GM23338 (cell line): ENCODE data around the gene HSDL1. TPM values are rescaled to one million over a fixed set of nuclear protein-coding genes. Genes with fewer than 3 reads are reported as not detected.

ENCODE experiments used
- ATAC-seq: fragments of 200-7000 bp; cut with Tn5 transposase; 3 replicates; pipeline ENCODE4 v1.9.1; 2020
- DNase-seq: peaks from one replicate; pipeline ENCODE4 v3.0.0-alpha.2; 2015; ENCODE audit warnings: low spot score
- H2AFZ ChIP-seq: fragments of 200-600 bp; sonication (generic); 2 replicates; pipeline ENCODE4 v1.8.0; 2016; ENCODE audit warnings: antibody characterized with exemption, mild to moderate bottlenecking, moderate library complexity
- H3F3A ChIP-seq: fragments of 200-600 bp; sonication (generic); replicated peaks from 2 replicates; pipeline ENCODE4 v1.8.0; 2017; ENCODE audit warnings: antibody characterized with exemption, mixed run types, low read depth
- H3K27ac ChIP-seq: fragments of 200-600 bp; sonication (generic); 2 replicates; pipeline ENCODE4 v1.6.1; 2016; ENCODE audit warnings: low read depth
- H3K27me3 ChIP-seq: fragments of 200-600 bp; sonication (generic); 2 replicates; pipeline ENCODE4 v1.8.0; 2016; ENCODE audit warnings: mild to moderate bottlenecking, mixed run types, moderate library complexity; ENCODE audit not compliant: insufficient read depth
- H3K36me3 ChIP-seq: fragments of 200-600 bp; sonication (generic); 2 replicates; pipeline ENCODE4 v1.8.0; 2016; ENCODE audit warnings: mild to moderate bottlenecking; ENCODE audit not compliant: insufficient read depth
- H3K4me1 ChIP-seq: fragments of 200-600 bp; sonication (generic); 2 replicates; pipeline ENCODE4 v1.8.0; 2016; ENCODE audit warnings: mild to moderate bottlenecking, moderate library complexity; ENCODE audit not compliant: insufficient read depth
- H3K4me2 ChIP-seq: fragments of 200-600 bp; sonication (generic); 2 replicates; pipeline ENCODE4 v1.7.1; 2017; ENCODE audit warnings: mixed run types
- H3K4me3 ChIP-seq: fragments of 200-600 bp; sonication (generic); 2 replicates; pipeline ENCODE4 v1.6.1; 2016; ENCODE audit warnings: mixed run types
- H3K79me2 ChIP-seq: fragments of 200-600 bp; sonication (generic); replicated peaks from 2 replicates; pipeline ENCODE4 v1.8.0; 2017; ENCODE audit warnings: mild to moderate bottlenecking; ENCODE audit not compliant: insufficient read depth
- H3K9me2 ChIP-seq: fragments of 200-600 bp; sonication (generic); 2 replicates; pipeline ENCODE4 v1.8.0; 2017; ENCODE audit not compliant: insufficient read depth
- H4K20me1 ChIP-seq: fragments of 200-600 bp; sonication (generic); replicated peaks from 2 replicates; pipeline ENCODE4 v1.8.0; 2017; ENCODE audit warnings: mild to moderate bottlenecking; ENCODE audit not compliant: insufficient read depth
- H3K27ac Mint-ChIP-seq: 2 replicates; pipeline ENCODE4 v1.8.0; 2020; ENCODE audit warnings: inconsistent platforms, mild to moderate bottlenecking, moderate library complexity, mixed read lengths
- H3K27me3 Mint-ChIP-seq: 3 replicates; pipeline ENCODE4 v1.8.0; 2022; ENCODE audit warnings: low read depth, mild to moderate bottlenecking, moderate library complexity, mixed read lengths, inconsistent platforms; ENCODE audit not compliant: insufficient read depth, poor library complexity
- H3K36me3 Mint-ChIP-seq: 3 replicates; pipeline ENCODE4 v1.8.0; 2021; ENCODE audit warnings: low read depth, mild to moderate bottlenecking, inconsistent platforms, moderate library complexity, mixed read lengths
- H3K4me1 Mint-ChIP-seq: 3 replicates; pipeline ENCODE4 v1.8.0; 2020; ENCODE audit warnings: mild to moderate bottlenecking, inconsistent platforms, mixed read lengths
- H3K4me3 Mint-ChIP-seq: 3 replicates; pipeline ENCODE4 v1.8.0; 2021; ENCODE audit warnings: moderate library complexity, mild to moderate bottlenecking, inconsistent platforms, mixed read lengths
- H3K9me3 Mint-ChIP-seq: 3 replicates; pipeline ENCODE4 v1.8.0; 2020; ENCODE audit warnings: moderate library complexity, mild to moderate bottlenecking, inconsistent platforms, mixed read lengths
- ETS1 ChIP-seq: IDR thresholded peaks from 2 replicates; pipeline ENCODE4 v1.6.1; 2016; ENCODE audit warnings: antibody characterized with exemption
- EZH2 ChIP-seq: fragments of 200-600 bp; sonication (generic); IDR thresholded peaks from one replicate; pipeline ENCODE4 v1.8.0; 2017; ENCODE audit warnings: antibody characterized with exemption, mild to moderate bottlenecking, low read depth; ENCODE audit not compliant: unreplicated experiment
- EZH2phosphoT487 ChIP-seq: fragments of 200-600 bp; sonication (generic); IDR thresholded peaks from one replicate; pipeline ENCODE4 v1.8.1; 2018; ENCODE audit warnings: antibody characterized with exemption; ENCODE audit not compliant: unreplicated experiment
- JUNB ChIP-seq: IDR thresholded peaks from one replicate; pipeline ENCODE4 v1.6.1; 2016; ENCODE audit warnings: antibody characterized with exemption; ENCODE audit not compliant: unreplicated experiment
- REST ChIP-seq: IDR thresholded peaks from one replicate; pipeline ENCODE4 v1.6.1; 2018; ENCODE audit warnings: antibody characterized with exemption; ENCODE audit not compliant: unreplicated experiment
- STAT1 ChIP-seq: IDR thresholded peaks from one replicate; pipeline ENCODE4 v1.6.1; 2016; ENCODE audit warnings: antibody characterized with exemption; ENCODE audit not compliant: unreplicated experiment
- ZNF114 ChIP-seq: fragments of 250-450 bp; sonication (Bioruptor Pico); IDR thresholded peaks from 2 replicates; pipeline ENCODE4 v1.5.0; 2020; ENCODE audit warnings: mild to moderate bottlenecking, moderate library complexity
- polyA plus RNA-seq: library from polyadenylated mRNA; unstranded; fragments of >200 nt; fragmentation: Nextera tagmentation; extraction: Ambion mirVana; gene quantifications from 2 replicates; pipeline ENCODE4 v1.2.1, GENCODE V29; 2016
- total RNA-seq: library from RNA; depleted of rRNA; stranded (reverse); fragments of >200 nt; shearing (Covaris generic); gene quantifications from 2 replicates; pipeline ENCODE4 v1.2.3, GENCODE V29; 2014
- TF ChIP-seq, protein P1 (sequence below): fragments of 250-450 bp; sonication (Bioruptor Pico); IDR thresholded peaks from 2 replicates; pipeline ENCODE4 v1.5.0; 2020; ENCODE audit warnings: mild to moderate bottlenecking, moderate library complexity

HSDL1 gene
- total and polyA plus RNA-seq, 2 experiments from 2014 or later, result 16.6 to 46.1 TPM

DNA sequence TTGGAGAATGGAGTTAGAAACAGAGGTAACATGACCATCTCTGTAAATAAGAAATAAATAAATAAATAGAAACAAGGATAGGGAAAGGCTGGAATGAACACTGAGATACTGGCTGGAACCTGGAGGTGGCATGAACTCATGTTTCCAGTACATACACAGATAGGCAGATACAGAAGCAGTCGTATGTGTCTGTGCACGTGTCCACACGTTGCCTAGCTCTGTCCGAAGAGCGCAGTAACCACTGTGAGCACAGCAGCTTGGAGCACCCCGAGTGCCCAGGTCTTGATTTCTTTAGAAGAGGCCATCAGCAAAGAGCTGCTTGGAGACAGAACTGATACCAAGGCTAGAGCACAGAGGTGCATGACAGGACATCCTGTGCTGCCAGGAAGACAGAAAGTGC, 65.3 kb downstream of the HSDL1 start (continued):
- TF ChIP-seq, protein P1, sequence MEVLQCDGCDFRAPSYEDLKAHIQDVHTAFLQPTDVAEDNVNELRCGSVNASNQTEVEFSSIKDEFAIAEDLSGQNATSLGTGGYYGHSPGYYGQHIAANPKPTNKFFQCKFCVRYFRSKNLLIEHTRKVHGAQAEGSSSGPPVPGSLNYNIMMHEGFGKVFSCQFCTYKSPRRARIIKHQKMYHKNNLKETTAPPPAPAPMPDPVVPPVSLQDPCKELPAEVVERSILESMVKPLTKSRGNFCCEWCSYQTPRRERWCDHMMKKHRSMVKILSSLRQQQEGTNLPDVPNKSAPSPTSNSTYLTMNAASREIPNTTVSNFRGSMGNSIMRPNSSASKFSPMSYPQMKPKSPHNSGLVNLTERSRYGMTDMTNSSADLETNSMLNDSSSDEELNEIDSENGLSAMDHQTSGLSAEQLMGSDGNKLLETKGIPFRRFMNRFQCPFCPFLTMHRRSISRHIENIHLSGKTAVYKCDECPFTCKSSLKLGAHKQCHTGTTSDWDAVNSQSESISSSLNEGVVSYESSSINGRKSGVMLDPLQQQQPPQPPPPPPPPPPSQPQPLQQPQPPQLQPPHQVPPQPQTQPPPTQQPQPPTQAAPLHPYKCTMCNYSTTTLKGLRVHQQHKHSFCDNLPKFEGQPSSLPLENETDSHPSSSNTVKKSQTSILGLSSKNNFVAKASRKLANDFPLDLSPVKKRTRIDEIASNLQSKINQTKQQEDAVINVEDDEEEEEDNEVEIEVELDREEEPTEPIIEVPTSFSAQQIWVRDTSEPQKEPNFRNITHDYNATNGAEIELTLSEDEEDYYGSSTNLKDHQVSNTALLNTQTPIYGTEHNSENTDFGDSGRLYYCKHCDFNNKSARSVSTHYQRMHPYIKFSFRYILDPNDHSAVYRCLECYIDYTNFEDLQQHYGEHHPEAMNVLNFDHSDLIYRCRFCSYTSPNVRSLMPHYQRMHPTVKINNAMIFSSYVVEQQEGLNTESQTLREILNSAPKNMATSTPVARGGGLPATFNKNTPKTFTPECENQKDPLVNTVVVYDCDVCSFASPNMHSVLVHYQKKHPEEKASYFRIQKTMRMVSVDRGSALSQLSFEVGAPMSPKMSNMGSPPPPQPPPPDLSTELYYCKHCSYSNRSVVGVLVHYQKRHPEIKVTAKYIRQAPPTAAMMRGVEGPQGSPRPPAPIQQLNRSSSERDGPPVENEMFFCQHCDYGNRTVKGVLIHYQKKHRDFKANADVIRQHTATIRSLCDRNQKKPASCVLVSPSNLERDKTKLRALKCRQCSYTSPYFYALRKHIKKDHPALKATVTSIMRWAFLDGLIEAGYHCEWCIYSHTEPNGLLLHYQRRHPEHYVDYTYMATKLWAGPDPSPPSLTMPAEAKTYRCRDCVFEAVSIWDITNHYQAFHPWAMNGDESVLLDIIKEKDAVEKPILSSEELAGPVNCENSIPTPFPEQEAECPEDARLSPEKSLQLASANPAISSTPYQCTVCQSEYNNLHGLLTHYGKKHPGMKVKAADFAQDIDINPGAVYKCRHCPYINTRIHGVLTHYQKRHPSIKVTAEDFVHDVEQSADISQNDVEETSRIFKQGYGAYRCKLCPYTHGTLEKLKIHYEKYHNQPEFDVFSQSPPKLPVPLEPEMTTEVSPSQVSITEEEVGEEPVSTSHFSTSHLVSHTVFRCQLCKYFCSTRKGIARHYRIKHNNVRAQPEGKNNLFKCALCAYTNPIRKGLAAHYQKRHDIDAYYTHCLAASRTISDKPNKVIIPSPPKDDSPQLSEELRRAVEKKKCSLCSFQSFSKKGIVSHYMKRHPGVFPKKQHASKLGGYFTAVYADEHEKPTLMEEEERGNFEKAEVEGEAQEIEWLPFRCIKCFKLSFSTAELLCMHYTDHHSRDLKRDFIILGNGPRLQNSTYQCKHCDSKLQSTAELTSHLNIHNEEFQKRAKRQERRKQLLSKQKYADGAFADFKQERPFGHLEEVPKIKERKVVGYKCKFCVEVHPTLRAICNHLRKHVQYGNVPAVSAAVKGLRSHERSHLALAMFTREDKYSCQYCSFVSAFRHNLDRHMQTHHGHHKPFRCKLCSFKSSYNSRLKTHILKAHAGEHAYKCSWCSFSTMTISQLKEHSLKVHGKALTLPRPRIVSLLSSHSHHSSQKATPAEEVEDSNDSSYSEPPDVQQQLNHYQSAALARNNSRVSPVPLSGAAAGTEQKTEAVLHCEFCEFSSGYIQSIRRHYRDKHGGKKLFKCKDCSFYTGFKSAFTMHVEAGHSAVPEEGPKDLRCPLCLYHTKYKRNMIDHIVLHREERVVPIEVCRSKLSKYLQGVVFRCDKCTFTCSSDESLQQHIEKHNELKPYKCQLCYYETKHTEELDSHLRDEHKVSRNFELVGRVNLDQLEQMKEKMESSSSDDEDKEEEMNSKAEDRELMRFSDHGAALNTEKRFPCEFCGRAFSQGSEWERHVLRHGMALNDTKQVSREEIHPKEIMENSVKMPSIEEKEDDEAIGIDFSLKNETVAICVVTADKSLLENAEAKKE (CRISPR knock-in tag), result no peak
- TF ChIP-seq REST (no peak), EZH2 (no peak)

GRCh38 chr16:84075376-84075775, 69.6 kb downstream of the HSDL1 start:
- ATAC-seq (no peak), DNase-seq (no peak)
- no peak overlapping the region for H3K27ac ChIP-seq
- H3K27me3 ChIP-seq, result no peaks in the 10 kb centered on the region
- no peaks in the 10 kb centered on the region for H3K9me2 ChIP-seq
- no peaks in the 10 kb centered on the region for H3K27me3 Mint-ChIP-seq
- no peaks in the 10 kb centered on the region for H4K20me1 ChIP-seq
- H3K4me2 ChIP-seq, result no peak overlapping the region
- no peak overlapping the region for H3K4me3 ChIP-seq
- H3K36me3 Mint-ChIP-seq, result peaks cover 27% of the 10 kb centered on the region; the same call in 2 of the 3 replicates
- H3K4me3 Mint-ChIP-seq, result no peak overlapping the region
- no peaks in the 10 kb centered on the region for H3K79me2 ChIP-seq
- no peaks in the 10 kb centered on the region for H3K36me3 ChIP-seq
- no peak overlapping the region for H2AFZ ChIP-seq
- no peaks in the 10 kb centered on the region for H3K4me1 ChIP-seq
- H3K9me3 Mint-ChIP-seq, result no peaks in the 10 kb centered on the region
- no peaks in the 10 kb centered on the region for H3F3A ChIP-seq
- H3K4me1 Mint-ChIP-seq, result no peaks in the 10 kb centered on the region
- H3K27ac Mint-ChIP-seq, result no peak overlapping the region
- TF ChIP-seq STAT1 (no peak), JUNB (no peak), EZH2phosphoT487 (no peak), ZNF114 (CRISPR knock-in tag) (no peak), EZH2 (no peak), REST (no peak), ETS1 (no peak)
